Epithelial cell of proximal tubule (primary cell): Measurements from ENCODE around the gene P2RY14. TPM values are rescaled to one million over a fixed set of nuclear protein-coding genes. Genes with fewer than 3 reads are reported as not detected.
"Not testable (repeated sequence)": the region's sequence is repeated elsewhere in the genome, so short reads cannot be mapped to it uniquely, and the experiment has no call there.

Source experiments
- DNase-seq: peaks from one replicate; pipeline ENCODE4 v3.0.0-alpha.2; 2011; ENCODE audit warnings: low read depth
- H3K4me3 ChIP-seq: 2 replicates; pipeline ENCODE4 v1.5.1; 2011; ENCODE audit warnings: low read depth, mild to moderate bottlenecking, low read length
- total RNA-seq: library from RNA; depleted of rRNA; stranded (reverse); fragments of >200 nt; gene quantifications from 2 replicates; pipeline ENCODE4 v1.2.3, GENCODE V29; 2015
- TF ChIP-seq, protein P1 (sequence below): conservative IDR thresholded peaks from 2 replicates; pipeline ENCODE4 v1.5.1; 2012; ENCODE audit warnings: low read depth, mild to moderate bottlenecking, low read length

Gene P2RY14
- total RNA-seq, 1 donor from 2014 or later = not detected

DNA sequence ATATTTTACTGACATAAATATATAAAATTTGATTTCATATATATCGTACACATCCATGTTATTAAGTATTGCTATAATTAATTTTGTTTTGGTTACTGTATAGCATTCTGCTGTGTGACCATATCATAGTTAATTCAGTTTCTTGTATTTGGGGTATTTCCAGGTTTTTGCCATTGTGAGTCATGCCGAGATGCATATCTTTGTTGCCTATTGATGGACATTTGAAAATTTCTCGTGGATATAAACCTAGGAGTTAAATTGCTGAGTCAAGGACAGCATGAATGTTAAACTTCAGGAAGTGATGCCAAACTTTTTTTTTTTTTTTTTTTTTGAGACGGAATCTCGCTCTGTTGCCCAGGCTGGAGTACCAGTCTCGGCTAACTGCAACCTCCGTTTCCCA is 41.6 kb downstream of the P2RY14 start:
- no peak overlapping the region for H3K4me3 ChIP-seq
- TF ChIP-seq, protein P1, sequence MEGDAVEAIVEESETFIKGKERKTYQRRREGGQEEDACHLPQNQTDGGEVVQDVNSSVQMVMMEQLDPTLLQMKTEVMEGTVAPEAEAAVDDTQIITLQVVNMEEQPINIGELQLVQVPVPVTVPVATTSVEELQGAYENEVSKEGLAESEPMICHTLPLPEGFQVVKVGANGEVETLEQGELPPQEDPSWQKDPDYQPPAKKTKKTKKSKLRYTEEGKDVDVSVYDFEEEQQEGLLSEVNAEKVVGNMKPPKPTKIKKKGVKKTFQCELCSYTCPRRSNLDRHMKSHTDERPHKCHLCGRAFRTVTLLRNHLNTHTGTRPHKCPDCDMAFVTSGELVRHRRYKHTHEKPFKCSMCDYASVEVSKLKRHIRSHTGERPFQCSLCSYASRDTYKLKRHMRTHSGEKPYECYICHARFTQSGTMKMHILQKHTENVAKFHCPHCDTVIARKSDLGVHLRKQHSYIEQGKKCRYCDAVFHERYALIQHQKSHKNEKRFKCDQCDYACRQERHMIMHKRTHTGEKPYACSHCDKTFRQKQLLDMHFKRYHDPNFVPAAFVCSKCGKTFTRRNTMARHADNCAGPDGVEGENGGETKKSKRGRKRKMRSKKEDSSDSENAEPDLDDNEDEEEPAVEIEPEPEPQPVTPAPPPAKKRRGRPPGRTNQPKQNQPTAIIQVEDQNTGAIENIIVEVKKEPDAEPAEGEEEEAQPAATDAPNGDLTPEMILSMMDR = no peak
- no peak for DNase-seq

DNA sequence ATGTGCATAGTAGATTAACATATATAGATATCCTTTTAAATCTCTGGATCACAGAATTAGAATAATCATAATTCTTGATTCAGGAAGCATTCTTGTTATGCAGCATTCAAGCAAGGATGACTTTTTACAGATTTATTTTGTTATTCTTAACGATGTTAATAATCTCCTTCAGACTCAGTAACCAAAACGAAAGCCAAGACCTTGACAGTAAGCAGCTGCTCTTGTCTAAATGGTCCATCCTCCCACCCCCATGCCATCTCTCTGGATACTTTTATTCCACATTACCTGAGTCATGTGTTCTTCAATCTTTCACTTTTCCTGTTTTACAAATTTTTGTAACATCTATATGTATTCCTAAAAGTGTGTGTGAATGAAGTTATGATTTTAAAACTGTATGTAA is 42.0 kb downstream of the P2RY14 start:
- no peak overlapping the region for H3K4me3 ChIP-seq
- TF ChIP-seq, protein P1 = no peak
- DNase-seq = no peak

DNA sequence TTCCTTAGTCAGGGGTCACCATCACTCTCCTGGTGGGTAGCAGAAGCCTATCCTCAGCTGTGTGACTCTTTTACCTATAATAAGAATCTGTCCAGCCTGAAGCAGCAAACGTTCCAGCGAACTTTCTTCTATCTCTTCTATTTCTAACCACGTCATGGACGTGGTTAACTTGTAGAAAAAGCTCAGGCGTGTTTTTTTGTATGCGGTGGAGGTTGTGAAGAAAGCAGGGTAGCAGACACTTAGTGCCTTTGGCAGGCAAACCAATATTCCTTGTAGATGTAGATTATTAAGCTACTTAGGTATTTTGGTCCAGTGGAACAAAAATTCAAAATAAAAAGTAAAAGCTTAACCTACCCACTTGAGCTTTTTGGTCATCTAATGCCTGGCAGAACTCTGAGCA is 43.5 kb downstream of the P2RY14 start:
- TF ChIP-seq, protein P1 = no peak
- no peak for DNase-seq
- no peak overlapping the region for H3K4me3 ChIP-seq

DNA sequence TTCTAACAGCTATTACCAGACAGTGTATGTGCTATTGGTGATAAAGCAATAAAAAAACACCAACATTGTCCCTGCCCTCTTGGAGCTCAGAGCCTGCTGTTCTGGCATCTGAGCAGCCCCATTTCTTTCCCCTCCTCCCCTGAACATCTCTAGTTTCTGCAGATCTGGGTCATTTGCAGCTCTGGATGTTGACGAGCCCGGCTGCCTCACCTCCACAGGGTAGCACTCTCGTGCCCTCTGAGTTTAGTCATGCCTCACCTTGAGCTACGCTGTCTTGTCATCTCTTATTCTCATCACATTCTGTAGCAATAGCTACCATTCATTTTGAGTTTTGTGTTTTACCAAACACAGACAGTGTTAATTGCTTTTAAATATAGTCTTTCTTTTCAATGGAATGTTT is 45.4 kb downstream of the P2RY14 start:
- H3K4me3 ChIP-seq = no peak overlapping the region
- DNase-seq = no peak
- TF ChIP-seq, protein P1 = no peak

DNA sequence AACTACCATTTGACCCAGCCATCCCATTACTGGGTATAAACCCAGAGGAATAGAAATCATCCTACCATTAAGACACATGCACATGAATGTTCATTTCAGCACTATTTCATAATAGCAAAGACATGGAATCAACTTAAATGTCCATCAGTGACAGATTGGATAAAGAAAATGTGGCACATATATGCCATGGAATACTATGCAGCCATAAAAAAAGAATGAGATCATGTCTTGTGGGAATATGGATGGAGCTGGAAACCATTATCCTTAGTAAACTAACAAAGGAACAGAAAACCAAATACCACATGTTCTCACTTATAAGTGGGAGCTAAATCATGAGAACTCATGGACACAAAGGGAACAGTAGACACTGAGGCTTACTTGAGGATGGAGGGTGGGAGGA is 45.9 kb downstream of the P2RY14 start:
- H3K4me3 ChIP-seq, DNase-seq: not testable (repeated sequence)

DNA sequence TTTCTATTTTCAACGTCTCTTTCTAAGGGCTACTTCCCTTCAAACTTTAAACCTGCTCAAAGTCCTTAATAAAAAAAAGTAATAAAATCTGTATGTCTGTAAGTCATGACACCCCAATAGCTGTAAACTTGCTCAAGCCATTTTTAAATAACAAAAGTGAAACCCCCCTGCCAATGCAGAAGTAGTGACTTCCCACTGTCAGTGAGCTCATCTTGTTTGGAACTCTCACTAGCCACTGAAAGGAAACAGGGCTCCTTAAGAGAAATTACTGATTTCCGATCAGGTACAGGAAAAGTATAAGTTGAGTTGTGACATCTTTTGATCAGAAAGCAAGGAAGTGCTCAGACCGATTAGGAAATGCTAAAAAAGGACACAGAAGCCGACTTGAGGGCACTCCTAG is 47.7 kb downstream of the P2RY14 start:
- H3K4me3 ChIP-seq = no peak overlapping the region
- DNase-seq = no peak
- TF ChIP-seq, protein P1 = no peak

DNA sequence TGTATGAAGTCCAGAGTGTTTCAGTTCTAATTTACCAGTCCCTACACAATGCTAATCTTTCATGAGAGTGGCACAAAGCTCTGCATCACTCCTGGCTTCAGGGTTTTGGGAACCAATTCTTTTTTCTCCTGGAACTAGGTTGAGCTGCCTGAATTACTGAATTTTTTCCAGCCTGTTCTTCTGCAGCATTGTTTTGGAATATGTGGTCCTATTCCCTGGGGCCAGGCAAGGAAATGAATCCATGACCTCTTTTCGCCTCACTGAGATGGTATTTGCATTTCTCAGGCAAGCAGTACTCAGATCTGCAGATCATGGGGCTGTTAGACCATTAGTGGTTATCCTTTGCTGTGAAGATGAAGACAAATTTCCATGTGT is 49.7 kb downstream of the P2RY14 start:
- no peak overlapping the region for H3K4me3 ChIP-seq
- TF ChIP-seq, protein P1 = no peak
- no peak for DNase-seq
